IPS-NIHi7 (cell line): ENCODE measurements around the gene CNTNAP5.

Experiments used
- DNase-seq: peaks from one replicate; pipeline ENCODE4 v3.0.0; 2012; ENCODE audit warnings: mixed read lengths; ENCODE audit errors: extremely low spot score

CNTNAP5 gene

GRCh38 chr2:124264551-124265091, 239.5 kb downstream of the CNTNAP5 start:
- DNase-seq = no peak

- DNase-seq = no peak
Measured at GRCh38 chr2:124267794-124268193, 242.7 kb downstream of the CNTNAP5 start.

GRCh38 chr2:124269348-124269747, 244.3 kb downstream of the CNTNAP5 start:
- no peak for DNase-seq

- no peak for DNase-seq
Measured at GRCh38 chr2:124272261-124272841, 247.3 kb downstream of the CNTNAP5 start.

- DNase-seq = no peak
Measured at GRCh38 chr2:124281541-124281940, 256.5 kb downstream of the CNTNAP5 start.

- no peak for DNase-seq
Measured at GRCh38 chr2:124283096-124283495, 258.0 kb downstream of the CNTNAP5 start.

- peak; percentile 36 for DNase-seq
Measured at GRCh38 chr2:124286089-124286783, 261.1 kb downstream of the CNTNAP5 start.

- no peak for DNase-seq
Measured at GRCh38 chr2:124289060-124289459, 264.0 kb downstream of the CNTNAP5 start.

- no peak for DNase-seq
Measured at GRCh38 chr2:124289615-124290014, 264.5 kb downstream of the CNTNAP5 start.

GRCh38 chr2:124296470-124296869, 271.4 kb downstream of the CNTNAP5 start:
- DNase-seq = no peak

- DNase-seq = no peak
Measured at GRCh38 chr2:124301915-124302314, 276.8 kb downstream of the CNTNAP5 start.

- no peak for DNase-seq
Measured at GRCh38 chr2:124308319-124309062, 283.4 kb downstream of the CNTNAP5 start.

GRCh38 chr2:124309563-124310138, 284.6 kb downstream of the CNTNAP5 start:
- no peak for DNase-seq

- no peak for DNase-seq
Measured at GRCh38 chr2:124310671-124311070, 285.6 kb downstream of the CNTNAP5 start.

GRCh38 chr2:124314084-124314483, 289.0 kb downstream of the CNTNAP5 start:
- DNase-seq = no peak

GRCh38 chr2:124315221-124315880, 290.3 kb downstream of the CNTNAP5 start:
- DNase-seq = no peak

- no peak for DNase-seq
Measured at GRCh38 chr2:124316133-124316532, 291.0 kb downstream of the CNTNAP5 start.

GRCh38 chr2:124316881-124317605, 292.0 kb downstream of the CNTNAP5 start:
- no peak for DNase-seq

GRCh38 chr2:124317628-124318027, 292.5 kb downstream of the CNTNAP5 start:
- DNase-seq = no peak

GRCh38 chr2:124318913-124319312, 293.8 kb downstream of the CNTNAP5 start:
- no peak for DNase-seq

- no peak for DNase-seq
Measured at GRCh38 chr2:124319577-124319976, 294.5 kb downstream of the CNTNAP5 start.
